ENCODE results near the gene PM20D2.

DNA sequence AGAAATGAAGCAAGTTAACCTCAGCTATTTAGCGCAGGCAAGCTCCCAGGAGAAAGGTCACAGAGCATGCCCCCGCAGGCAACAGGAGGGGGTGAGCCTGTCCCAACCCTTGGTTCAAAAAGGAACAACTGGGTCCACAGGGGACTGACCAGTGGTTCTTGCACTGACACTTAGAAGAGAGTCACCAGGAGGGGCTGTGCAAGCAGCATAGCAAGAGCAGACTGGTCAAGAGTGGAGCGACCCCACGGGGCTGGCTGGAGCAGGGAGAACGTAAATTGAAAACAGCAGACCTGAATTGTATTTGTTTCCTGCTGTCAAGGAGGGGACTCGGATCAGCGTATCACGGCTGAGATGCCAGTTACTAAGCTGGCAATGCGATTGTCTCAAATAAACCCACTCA is 38.5 kb downstream of the PM20D2 start:
- TF ChIP-seq, protein P1, sequence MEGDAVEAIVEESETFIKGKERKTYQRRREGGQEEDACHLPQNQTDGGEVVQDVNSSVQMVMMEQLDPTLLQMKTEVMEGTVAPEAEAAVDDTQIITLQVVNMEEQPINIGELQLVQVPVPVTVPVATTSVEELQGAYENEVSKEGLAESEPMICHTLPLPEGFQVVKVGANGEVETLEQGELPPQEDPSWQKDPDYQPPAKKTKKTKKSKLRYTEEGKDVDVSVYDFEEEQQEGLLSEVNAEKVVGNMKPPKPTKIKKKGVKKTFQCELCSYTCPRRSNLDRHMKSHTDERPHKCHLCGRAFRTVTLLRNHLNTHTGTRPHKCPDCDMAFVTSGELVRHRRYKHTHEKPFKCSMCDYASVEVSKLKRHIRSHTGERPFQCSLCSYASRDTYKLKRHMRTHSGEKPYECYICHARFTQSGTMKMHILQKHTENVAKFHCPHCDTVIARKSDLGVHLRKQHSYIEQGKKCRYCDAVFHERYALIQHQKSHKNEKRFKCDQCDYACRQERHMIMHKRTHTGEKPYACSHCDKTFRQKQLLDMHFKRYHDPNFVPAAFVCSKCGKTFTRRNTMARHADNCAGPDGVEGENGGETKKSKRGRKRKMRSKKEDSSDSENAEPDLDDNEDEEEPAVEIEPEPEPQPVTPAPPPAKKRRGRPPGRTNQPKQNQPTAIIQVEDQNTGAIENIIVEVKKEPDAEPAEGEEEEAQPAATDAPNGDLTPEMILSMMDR (IDR thresholded peaks at IDR 0.05; ENCODE audit: control extremely low read depth in 1 of 3, insufficient read depth in 1 of 3, low read depth in 1 of 3, low read length in 3 of 3) = no peak
- TF ChIP-seq SP1 (IDR thresholded peaks at IDR 0.05; ENCODE audit: low read depth, low read length) (no peak), POLR2A (IDR thresholded peaks at IDR 0.05; ENCODE audit: control extremely low read depth in 1 of 2, low read depth in 2 of 2, low read length in 2 of 2) (no peak), GABPA (IDR thresholded peaks at IDR 0.05; ENCODE audit: borderline replicate concordance, insufficient read depth, low read length) (no peak), CTBP2 (IDR thresholded peaks at IDR 0.05; ENCODE audit: borderline replicate concordance, insufficient read depth, insufficient read length, low read length) (no peak), CHD2 (IDR thresholded peaks at IDR 0.05; ENCODE audit: low read length) (no peak), EGR1 (IDR thresholded peaks at IDR 0.05; ENCODE audit: borderline replicate concordance, low read depth, low read length) (no peak), TAF7 (optimal IDR thresholded peaks at IDR 0.05; ENCODE audit: borderline replicate concordance, low read depth, low read length) (no peak), KDM1A (IDR thresholded peaks at IDR 0.05; ENCODE audit: borderline replicate concordance, low read length) (no peak), ASH2L (IDR thresholded peaks at IDR 0.05; ENCODE audit: low read length) (no peak), POU5F1 (IDR thresholded peaks at IDR 0.05; ENCODE audit: low read depth, low read length) (no peak), BRCA1 (IDR thresholded peaks at IDR 0.05; ENCODE audit: low read depth, low read length) (no peak), CBX8 (IDR thresholded peaks at IDR 0.05; ENCODE audit: borderline replicate concordance, low read depth, low read length) (no peak), TAF1 (IDR thresholded peaks at IDR 0.05; ENCODE audit: low read depth, low read length) (no peak)

All from H1 (cell line).